ENCODE data around the gene TEX2. TPM values are rescaled to one million over a fixed set of nuclear protein-coding genes. Genes with fewer than 3 reads are reported as not detected.

TEX2 gene
- total and polyA plus RNA-seq, 2 of the 13 experiments (the other 11 are each of a cell fraction or from before 2014, with no cell fraction given) = 21.4 to 37.7 TPM

GRCh38 chr17:64155751-64156544 is 107.1 kb downstream of the TEX2 start (continued):
- TF ChIP-seq ZFP41 (CRISPR knock-in tag; IDR thresholded peaks at IDR 0.05; ENCODE audit: borderline replicate concordance) (peak; percentile 73; the same call in 1 of the 2 replicates), MED1 (CRISPR knock-in tag; IDR thresholded peaks at IDR 0.05) (peak; percentile 87), U2AF2 (IDR thresholded peaks at IDR 0.05; ENCODE audit: low read depth, low read length) (no peak), ZNF678 (CRISPR knock-in tag; IDR thresholded peaks at IDR 0.05) (0 out of 2 replicates have a peak, but pooled peaks have one; percentile 66), TARDBP (CRISPR knock-in tag; IDR thresholded peaks at IDR 0.05) (no peak; the same call in 1 of the 2 replicates), HHEX (CRISPR knock-in tag; IDR thresholded peaks at IDR 0.05) (no peak), SAFB2 (CRISPR knock-in tag; IDR thresholded peaks at IDR 0.05; ENCODE audit: borderline replicate concordance, low read depth) (peak; percentile 91; the same call in 1 of the 2 replicates), ADNP (CRISPR knock-in tag; IDR thresholded peaks at IDR 0.05) (no peak), ZNF44 (CRISPR knock-in tag; IDR thresholded peaks at IDR 0.05) (peak; percentile 19; the same call in 1 of the 2 replicates), NFIB (CRISPR knock-in tag; IDR thresholded peaks at IDR 0.05; ENCODE audit: borderline replicate concordance) (no peak), NKX3-1 (CRISPR knock-in tag; IDR thresholded peaks at IDR 0.05) (0 out of 2 replicates have a peak, but pooled peaks have one; percentile 46), ZNF138 (CRISPR knock-in tag; IDR thresholded peaks at IDR 0.05; ENCODE audit: low read depth) (no peak), DNMT1 (CRISPR knock-in tag; IDR thresholded peaks at IDR 0.05) (no peak), FOXC1 (CRISPR knock-in tag; IDR thresholded peaks at IDR 0.05; ENCODE audit: borderline replicate concordance) (no peak; the same call in 1 of the 2 replicates), ZNF335 (CRISPR knock-in tag; IDR thresholded peaks at IDR 0.05) (0 out of 2 replicates have a peak, but pooled peaks have one; percentile 27), ZSCAN21 (CRISPR knock-in tag; IDR thresholded peaks at IDR 0.05; ENCODE audit: borderline replicate concordance) (peak; percentile 32), ZBTB21 (CRISPR knock-in tag; IDR thresholded peaks at IDR 0.05) (0 out of 2 replicates have a peak, but pooled peaks have one; percentile 18), TRIM22 (IDR thresholded peaks at IDR 0.05) (no peak), EED (CRISPR knock-in tag; IDR thresholded peaks at IDR 0.05) (no peak), TEAD2 (CRISPR knock-in tag; IDR thresholded peaks at IDR 0.05) (no peak)
- TF ChIP-seq, protein P1, sequence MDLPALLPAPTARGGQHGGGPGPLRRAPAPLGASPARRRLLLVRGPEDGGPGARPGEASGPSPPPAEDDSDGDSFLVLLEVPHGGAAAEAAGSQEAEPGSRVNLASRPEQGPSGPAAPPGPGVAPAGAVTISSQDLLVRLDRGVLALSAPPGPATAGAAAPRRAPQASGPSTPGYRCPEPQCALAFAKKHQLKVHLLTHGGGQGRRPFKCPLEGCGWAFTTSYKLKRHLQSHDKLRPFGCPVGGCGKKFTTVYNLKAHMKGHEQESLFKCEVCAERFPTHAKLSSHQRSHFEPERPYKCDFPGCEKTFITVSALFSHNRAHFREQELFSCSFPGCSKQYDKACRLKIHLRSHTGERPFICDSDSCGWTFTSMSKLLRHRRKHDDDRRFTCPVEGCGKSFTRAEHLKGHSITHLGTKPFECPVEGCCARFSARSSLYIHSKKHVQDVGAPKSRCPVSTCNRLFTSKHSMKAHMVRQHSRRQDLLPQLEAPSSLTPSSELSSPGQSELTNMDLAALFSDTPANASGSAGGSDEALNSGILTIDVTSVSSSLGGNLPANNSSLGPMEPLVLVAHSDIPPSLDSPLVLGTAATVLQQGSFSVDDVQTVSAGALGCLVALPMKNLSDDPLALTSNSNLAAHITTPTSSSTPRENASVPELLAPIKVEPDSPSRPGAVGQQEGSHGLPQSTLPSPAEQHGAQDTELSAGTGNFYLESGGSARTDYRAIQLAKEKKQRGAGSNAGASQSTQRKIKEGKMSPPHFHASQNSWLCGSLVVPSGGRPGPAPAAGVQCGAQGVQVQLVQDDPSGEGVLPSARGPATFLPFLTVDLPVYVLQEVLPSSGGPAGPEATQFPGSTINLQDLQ (CRISPR knock-in tag; IDR thresholded peaks at IDR 0.05) = peak; percentile 14; the same call in 1 of the 2 replicates
- TF ChIP-seq, protein P2, sequence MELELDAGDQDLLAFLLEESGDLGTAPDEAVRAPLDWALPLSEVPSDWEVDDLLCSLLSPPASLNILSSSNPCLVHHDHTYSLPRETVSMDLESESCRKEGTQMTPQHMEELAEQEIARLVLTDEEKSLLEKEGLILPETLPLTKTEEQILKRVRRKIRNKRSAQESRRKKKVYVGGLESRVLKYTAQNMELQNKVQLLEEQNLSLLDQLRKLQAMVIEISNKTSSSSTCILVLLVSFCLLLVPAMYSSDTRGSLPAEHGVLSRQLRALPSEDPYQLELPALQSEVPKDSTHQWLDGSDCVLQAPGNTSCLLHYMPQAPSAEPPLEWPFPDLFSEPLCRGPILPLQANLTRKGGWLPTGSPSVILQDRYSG (CRISPR knock-in tag; IDR thresholded peaks at IDR 0.05) = no peak
- TF ChIP-seq, protein P3, sequence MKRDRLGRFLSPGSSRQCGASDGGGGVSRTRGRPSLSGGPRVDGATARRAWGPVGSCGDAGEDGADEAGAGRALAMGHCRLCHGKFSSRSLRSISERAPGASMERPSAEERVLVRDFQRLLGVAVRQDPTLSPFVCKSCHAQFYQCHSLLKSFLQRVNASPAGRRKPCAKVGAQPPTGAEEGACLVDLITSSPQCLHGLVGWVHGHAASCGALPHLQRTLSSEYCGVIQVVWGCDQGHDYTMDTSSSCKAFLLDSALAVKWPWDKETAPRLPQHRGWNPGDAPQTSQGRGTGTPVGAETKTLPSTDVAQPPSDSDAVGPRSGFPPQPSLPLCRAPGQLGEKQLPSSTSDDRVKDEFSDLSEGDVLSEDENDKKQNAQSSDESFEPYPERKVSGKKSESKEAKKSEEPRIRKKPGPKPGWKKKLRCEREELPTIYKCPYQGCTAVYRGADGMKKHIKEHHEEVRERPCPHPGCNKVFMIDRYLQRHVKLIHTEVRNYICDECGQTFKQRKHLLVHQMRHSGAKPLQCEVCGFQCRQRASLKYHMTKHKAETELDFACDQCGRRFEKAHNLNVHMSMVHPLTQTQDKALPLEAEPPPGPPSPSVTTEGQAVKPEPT (CRISPR knock-in tag; IDR thresholded peaks at IDR 0.05; ENCODE audit: low read depth) = no peak

All from HepG2 (cell line).